Gastroesophageal sphincter (tissue), 4 donors: ENCODE measurements around the gene EPHB6. TPM values are rescaled to one million over a fixed set of nuclear protein-coding genes. Genes with fewer than 3 reads are reported as not detected.

Source experiments
- ATAC-seq: fragments of 150-250 bp; one replicate; pipeline ENCODE4 v1.9.1; 2016; ENCODE audit warnings: mild to moderate bottlenecking, moderate library complexity
- H3K27ac ChIP-seq, 4 donors: fragments of 200-600 bp; sonication (generic) in 3 of 4; 1 replicate in 3 of 4; 2 replicates in 1 of 4; pipeline ENCODE4 v1.5.1; 2016 to 2019
- H3K27me3 ChIP-seq: fragments of 200-600 bp; sonication (generic); one replicate; pipeline ENCODE4 v1.5.1; 2019
- H3K36me3 ChIP-seq, 2 donors: fragments of 200-600 bp; sonication (generic); one replicate each; pipeline ENCODE4 v1.5.1; 2019; ENCODE audit warnings: control low read depth in 1 of 2
- H3K4me1 ChIP-seq, 3 donors: fragments of 200-600 bp; sonication (generic); 1 replicate in 2 of 3; 2 replicates in 1 of 3; pipeline ENCODE4 v1.5.1; 2016 to 2019; ENCODE audit warnings: control low read depth in 2 of 3
- H3K4me3 ChIP-seq, 2 donors: fragments of 200-600 bp; sonication (generic); one replicate each; pipeline ENCODE4 v1.5.1; 2019; ENCODE audit warnings: mild to moderate bottlenecking in 1 of 2, moderate library complexity in 1 of 2
- H3K9me3 ChIP-seq, 3 donors: fragments of 200-600 bp; sonication (generic); one replicate each; pipeline ENCODE4 v1.5.1; 2017 to 2019; ENCODE audit warnings: control low read depth in 2 of 3
- EP300 ChIP-seq: sonication (generic); formaldehyde crosslinking; IDR thresholded peaks from one replicate; pipeline ENCODE4 v1.6.1; 2017; ENCODE audit warnings: antibody characterized with exemption, mild to moderate bottlenecking
- POLR2A ChIP-seq, 2 donors: fragments of 450-650 bp; IDR thresholded peaks; one replicate each; pipeline ENCODE4 v1.6.1; 2017; ENCODE audit warnings: antibody characterized with exemption in 2 of 2, mild to moderate bottlenecking in 2 of 2, moderate library complexity in 1 of 2
- POLR2AphosphoS5 ChIP-seq: sonication (generic); formaldehyde crosslinking; IDR thresholded peaks from one replicate; pipeline ENCODE4 v1.6.1; 2017; ENCODE audit warnings: antibody characterized with exemption
- WGBS, 2 donors: methylation state at CpG; one replicate each; pipeline ENCODE4 v1.1.5; 2018; ENCODE audit warnings: low coverage in 1 of 2; 5-methylcytosine and 5-hydroxymethylcytosine counted together
- total RNA-seq, 4 donors: library from RNA; depleted of rRNA; stranded (reverse); fragments of >200 nt; gene quantifications; one replicate each; pipeline ENCODE4 v1.1.0, GENCODE V29; 2016
- TF ChIP-seq, protein P1 (sequence below), 4 experiments: fragments of 200-600 bp in 2 of 4; fragments of 450-650 bp in 2 of 4; sonication (generic) in 1 of 4; IDR thresholded peaks; one replicate each; pipeline ENCODE4 v1.5.1; 2017 to 2019; ENCODE audit warnings: antibody characterized with exemption in 4 of 4, mild to moderate bottlenecking in 2 of 4, moderate library complexity in 2 of 4

The EPHB6 gene
- total RNA-seq, 4 donors from 2014 or later = 6.0 to 22.1 (median 9.7) TPM

DNA sequence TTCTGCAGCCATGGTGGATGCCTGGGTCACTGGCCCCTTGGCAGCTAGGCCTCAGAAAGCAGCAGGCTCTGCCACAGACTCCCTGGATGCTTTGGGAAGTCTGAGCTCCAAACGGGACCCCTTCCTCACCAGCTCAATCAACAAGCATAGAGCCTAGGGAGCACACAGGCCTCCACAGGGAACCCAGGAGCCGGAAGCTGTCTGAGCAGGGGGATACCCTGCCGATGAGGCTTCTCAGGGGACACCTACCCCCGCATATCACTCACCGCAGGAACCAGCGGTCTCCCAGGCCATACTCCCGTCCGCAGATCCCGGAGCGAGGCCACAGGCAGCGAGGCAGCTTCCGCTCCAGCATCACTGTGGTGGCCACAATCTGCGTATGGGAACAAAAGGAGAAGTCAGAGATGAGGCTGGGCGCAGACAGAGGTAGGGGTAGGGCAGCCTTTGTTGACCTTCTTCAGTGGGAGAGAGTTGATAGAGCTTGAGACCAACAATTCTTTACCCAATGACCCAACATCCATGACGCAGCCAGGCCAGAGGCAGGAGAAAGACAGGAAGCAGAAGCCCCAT lies 17.3 kb downstream of the EPHB6 start:
- ATAC-seq = no peak
- TF ChIP-seq POLR2AphosphoS5 = no peak
- no peak for TF ChIP-seq POLR2A (IDR thresholded peaks at IDR 0.05)
- TF ChIP-seq, protein P1, sequence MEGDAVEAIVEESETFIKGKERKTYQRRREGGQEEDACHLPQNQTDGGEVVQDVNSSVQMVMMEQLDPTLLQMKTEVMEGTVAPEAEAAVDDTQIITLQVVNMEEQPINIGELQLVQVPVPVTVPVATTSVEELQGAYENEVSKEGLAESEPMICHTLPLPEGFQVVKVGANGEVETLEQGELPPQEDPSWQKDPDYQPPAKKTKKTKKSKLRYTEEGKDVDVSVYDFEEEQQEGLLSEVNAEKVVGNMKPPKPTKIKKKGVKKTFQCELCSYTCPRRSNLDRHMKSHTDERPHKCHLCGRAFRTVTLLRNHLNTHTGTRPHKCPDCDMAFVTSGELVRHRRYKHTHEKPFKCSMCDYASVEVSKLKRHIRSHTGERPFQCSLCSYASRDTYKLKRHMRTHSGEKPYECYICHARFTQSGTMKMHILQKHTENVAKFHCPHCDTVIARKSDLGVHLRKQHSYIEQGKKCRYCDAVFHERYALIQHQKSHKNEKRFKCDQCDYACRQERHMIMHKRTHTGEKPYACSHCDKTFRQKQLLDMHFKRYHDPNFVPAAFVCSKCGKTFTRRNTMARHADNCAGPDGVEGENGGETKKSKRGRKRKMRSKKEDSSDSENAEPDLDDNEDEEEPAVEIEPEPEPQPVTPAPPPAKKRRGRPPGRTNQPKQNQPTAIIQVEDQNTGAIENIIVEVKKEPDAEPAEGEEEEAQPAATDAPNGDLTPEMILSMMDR (IDR thresholded peaks at IDR 0.05) = no peak
- TF ChIP-seq EP300 = no peak
- Histone ChIP-seq H3K27ac (no peak overlapping the region), H3K9me3 (no peaks in the 10 kb centered on the region), H3K27me3 (peaks cover 17% of the 10 kb centered on the region), H3K4me3 (no peak overlapping the region), H3K4me1 (no peaks in the 10 kb centered on the region), H3K36me3 (peaks cover 0 to 8% of the 10 kb centered on the region in 2 donors)
- WGBS, 2 donors = 77 to 100% methylated on average over 1 to 2 of the region's 15 CpGs

DNA sequence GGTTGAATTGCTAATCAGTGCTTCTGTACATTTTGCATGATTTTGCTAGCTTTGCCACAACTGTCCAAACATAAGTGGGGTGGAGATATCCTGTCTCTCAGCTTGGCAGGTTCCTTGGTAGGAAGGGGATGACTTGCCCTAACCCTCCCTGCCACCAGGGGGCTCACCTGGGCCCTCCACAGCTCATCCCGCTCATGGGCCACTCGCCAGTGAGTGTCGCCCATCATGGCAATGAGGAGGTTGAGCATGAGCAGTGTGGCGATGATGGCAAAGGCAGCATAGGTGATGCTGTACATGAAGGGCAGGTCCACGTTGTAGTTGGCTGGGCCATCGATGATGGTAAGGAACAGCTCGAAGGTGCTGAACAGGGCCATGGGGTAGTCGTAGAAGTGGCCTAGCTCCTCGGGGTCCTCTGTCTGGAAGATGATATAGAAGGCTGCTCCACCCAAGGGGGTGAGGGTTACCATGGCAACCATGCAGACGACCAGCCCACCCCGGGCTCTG lies 18.5 kb downstream of the EPHB6 start:
- TF ChIP-seq, protein P1 (IDR thresholded peaks at IDR 0.05) = peak in 1 of 4 experiments; percentile 26
- TF ChIP-seq POLR2AphosphoS5 = no peak
- H3K27me3 ChIP-seq = peaks cover 27% of the 10 kb centered on the region
- no peak overlapping the region for H3K27ac ChIP-seq
- no peak for ATAC-seq
- no peaks in the 10 kb centered on the region for H3K9me3 ChIP-seq
- 82 to 100% methylated on average over 1 to 4 of the region's 11 CpGs for WGBS, 2 donors
- H3K4me1 ChIP-seq = no peaks in the 10 kb centered on the region
- H3K4me3 ChIP-seq = no peak overlapping the region
- peaks cover 0 to 6% of the 10 kb centered on the region in 2 donors for H3K36me3 ChIP-seq

DNA sequence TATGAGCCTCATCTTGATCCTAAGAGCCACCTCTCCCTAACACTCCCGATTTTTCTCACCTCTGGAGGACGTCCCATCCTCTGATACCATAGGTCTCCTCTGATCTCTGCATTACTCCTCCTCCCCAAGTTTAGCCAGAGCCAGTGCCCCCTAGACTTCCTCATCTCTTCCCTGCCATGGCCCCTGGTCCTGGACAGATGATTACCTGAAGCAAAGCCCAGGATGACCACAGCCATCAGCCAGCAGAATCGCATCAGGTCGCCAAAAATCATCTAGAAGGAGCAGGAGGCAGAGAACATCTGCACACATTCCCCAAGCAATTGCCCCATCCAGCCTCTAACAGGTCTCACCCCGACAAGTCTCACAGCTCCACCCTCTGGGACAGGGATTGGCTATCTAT lies 19.0 kb downstream of the EPHB6 start:
- H3K36me3 ChIP-seq = peaks cover 0 to 4% of the 10 kb centered on the region in 2 donors
- no peak for ATAC-seq
- WGBS, 2 donors = 57% methylated on average over 3 of the region's 5 CpGs; no CpG with 5 or more reads in 1 of the 2 donors
- H3K27ac ChIP-seq = no peak overlapping the region
- TF ChIP-seq, protein P1 (IDR thresholded peaks at IDR 0.05) = no peak
- TF ChIP-seq POLR2AphosphoS5 (no peak), POLR2A (IDR thresholded peaks at IDR 0.05) (no peak), EP300 (no peak)
- H3K27me3 ChIP-seq = peaks cover 28% of the 10 kb centered on the region
- no peak overlapping the region for H3K4me3 ChIP-seq
- H3K9me3 ChIP-seq = no peaks in the 10 kb centered on the region
- no peaks in the 10 kb centered on the region for H3K4me1 ChIP-seq

DNA sequence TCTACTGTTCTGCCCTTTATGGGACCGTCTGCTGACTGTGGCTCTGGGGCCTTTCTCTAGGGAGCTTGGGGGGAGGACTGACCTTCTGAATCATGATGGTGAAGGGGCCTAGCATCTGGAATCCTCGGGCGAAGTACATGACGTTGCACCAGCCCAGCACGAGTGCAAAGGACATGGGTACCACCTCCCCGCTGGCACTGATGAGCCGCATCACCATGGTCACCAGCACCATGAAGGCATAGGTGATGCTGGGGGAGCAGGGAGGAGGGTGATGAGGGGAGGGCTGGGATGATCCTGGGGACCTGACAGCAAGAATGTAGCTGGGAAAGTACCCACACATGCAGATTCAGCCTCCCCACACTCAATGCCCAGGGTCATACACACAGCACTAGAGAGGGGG lies 19.5 kb downstream of the EPHB6 start:
- H3K4me3 ChIP-seq = no peak overlapping the region
- H3K4me1 ChIP-seq = no peaks in the 10 kb centered on the region
- no peak overlapping the region for H3K27ac ChIP-seq
- peaks cover 33% of the 10 kb centered on the region for H3K27me3 ChIP-seq
- 80 to 86% methylated on average over 2 of the region's 7 CpGs for WGBS, 2 donors
- H3K9me3 ChIP-seq = no peaks in the 10 kb centered on the region
- TF ChIP-seq EP300 (no peak), POLR2AphosphoS5 (no peak), POLR2A (IDR thresholded peaks at IDR 0.05) (no peak)
- TF ChIP-seq, protein P1 (IDR thresholded peaks at IDR 0.05) = no peak
- peaks cover 0 to 4% of the 10 kb centered on the region in 2 donors for H3K36me3 ChIP-seq
- no peak for ATAC-seq

DNA sequence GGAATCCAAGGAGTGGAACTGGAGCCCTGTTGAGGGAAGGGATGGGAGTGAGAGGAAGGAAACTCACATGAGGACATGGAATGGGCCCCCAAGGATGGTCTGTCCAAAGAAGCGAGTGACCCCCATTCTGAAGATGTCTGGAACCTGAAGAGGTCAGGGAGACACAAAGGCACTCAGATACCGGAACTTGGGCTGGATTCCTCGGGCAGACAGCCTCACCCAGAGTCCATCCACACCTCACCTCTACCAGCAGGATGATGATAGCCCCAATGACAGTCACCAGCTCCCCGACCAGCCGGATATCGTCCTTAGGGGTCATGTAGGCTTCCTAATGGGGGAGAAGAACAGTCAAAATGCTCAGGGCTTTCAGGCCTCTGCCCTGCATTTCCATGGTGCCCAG lies 20.0 kb downstream of the EPHB6 start:
- H3K4me3 ChIP-seq = no peak overlapping the region
- no peaks in the 10 kb centered on the region for H3K4me1 ChIP-seq
- H3K27me3 ChIP-seq = peaks cover 36% of the 10 kb centered on the region
- ATAC-seq = no peak
- peaks cover 0 to 2% of the 10 kb centered on the region in 2 donors for H3K36me3 ChIP-seq
- H3K9me3 ChIP-seq = no peaks in the 10 kb centered on the region
- TF ChIP-seq, protein P1 (IDR thresholded peaks at IDR 0.05) = no peak
- no peak for TF ChIP-seq EP300
- TF ChIP-seq POLR2A (IDR thresholded peaks at IDR 0.05) = no peak
- no peak for TF ChIP-seq POLR2AphosphoS5
- 87 to 100% methylated on average over 1 to 3 of the region's 6 CpGs for WGBS, 2 donors
- H3K27ac ChIP-seq = no peak overlapping the region
